GM19455 (cell line): Measurements from ENCODE around the gene ADAMTS7.
"Not testable (repeated sequence)": the region's sequence is repeated elsewhere in the genome, so short reads cannot be mapped to it uniquely, and the experiment has no call there.

ENCODE experiments used
- ATAC-seq: cut with Tn5 transposase; IDR thresholded peaks from one replicate; pipeline ENCODE4 v1.9.1; 2021; ENCODE audit not compliant: unreplicated experiment

ADAMTS7 gene

DNA sequence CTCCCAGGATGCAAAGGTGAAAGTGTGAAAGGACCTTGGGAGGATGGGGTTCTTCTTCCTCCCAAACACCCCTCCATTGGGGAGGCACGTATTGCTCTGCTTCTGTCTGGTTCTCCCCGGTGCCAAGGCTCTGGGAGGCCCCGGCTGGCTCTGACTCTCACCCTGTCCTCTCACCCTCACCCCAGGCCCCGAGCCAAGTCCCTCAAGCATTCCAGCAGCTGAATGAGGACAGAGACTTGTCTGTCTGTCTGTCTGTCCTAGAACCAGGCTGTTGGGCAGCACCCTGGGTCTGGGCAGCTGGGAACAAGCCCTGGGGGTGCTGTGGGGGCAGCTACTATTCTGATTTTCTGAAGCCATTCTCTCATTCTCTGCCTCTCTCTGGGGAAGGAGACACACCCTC lies 29.9 kb downstream of the ADAMTS7 start:
- ATAC-seq: not testable (repeated sequence)

DNA sequence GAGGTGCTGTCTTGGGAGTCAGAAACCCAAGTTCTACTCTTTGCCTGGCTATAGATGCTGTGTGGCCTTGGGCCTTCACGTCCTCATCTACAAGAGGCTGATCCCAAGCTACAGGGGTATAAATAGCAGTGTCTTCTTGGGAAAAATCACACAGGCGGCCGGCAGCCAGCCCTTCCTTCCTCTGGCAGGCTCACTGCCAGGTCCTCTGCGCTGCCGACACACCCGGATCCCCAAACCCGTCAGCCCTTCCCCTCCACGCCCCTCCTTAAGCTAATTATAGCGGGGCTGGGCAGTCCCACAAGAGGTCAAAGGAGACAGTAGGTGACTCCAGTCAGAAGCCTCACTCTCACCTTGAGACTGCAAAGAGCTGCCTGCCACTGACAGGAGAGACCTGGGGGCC lies 31.3 kb downstream of the ADAMTS7 start:
- not testable (repeated sequence) for ATAC-seq

DNA sequence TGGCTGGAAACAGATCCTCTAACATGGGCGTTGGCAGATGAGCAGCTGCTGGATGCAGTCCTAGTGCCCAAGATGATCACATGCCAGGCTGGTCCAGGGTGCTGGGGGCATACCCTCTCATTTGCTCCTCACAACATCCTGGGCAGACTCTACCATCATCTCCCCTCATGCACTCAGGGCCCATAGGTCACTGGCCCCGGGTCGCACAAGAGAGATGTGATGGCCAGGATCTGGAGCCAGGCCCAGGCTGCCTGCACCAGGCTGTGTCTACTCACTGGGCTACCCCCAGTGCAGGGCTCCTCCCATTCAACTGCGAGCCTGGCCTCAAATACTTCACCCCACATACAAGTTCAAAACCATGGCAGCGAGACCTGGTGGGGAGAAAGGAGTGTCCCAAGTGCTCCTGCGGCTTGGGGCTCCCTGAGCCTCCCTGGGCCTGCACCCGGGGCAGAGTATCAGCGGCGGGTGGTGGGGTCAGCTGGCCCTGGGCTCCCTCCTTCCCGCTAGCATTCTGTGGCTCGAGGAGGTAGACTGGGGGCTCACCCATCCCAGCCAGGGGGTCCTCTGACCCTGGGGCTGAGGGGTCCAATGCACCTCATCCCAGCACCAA lies 32.0 kb downstream of the ADAMTS7 start:
- ATAC-seq: not testable (repeated sequence)

DNA sequence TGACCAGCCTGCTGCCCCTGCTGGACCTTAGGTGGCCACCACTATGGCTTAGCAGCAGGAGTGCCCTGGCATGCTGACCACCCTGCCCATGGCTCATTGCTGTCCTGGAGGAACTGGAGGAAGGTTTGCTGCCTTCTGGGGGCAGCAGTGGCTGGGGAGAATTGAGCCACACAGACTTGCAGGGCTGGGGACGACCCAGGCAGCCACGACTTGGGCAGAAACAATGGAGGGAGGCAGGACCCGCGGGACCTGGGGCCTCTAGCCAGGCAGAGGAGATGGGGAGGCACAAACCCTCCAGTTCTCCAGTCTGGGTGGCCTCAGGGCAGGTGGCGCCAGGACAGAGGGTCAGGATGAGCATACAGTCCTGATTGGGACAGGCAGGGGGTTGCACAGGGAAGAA lies 32.8 kb downstream of the ADAMTS7 start:
- no peak for ATAC-seq

DNA sequence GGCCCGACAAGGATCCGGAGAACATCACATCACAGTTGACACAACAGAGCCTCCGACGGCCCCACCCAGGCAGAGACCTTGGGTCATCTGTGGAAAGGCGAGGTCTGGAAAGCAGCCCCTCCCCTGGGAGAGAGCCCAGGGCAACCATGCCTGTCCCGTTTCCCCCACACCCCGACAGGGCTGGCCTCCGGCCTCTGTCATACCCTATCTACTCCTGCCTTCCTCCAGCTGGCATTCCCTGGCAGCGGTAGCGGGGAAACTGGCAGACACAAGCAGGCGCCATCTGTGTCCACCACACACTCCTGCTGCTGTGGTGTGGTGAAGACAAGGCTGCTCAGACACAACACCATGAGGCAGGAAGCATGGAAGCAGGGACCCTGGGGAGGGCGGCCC lies 33.3 kb downstream of the ADAMTS7 start:
- ATAC-seq: not testable (repeated sequence)

DNA sequence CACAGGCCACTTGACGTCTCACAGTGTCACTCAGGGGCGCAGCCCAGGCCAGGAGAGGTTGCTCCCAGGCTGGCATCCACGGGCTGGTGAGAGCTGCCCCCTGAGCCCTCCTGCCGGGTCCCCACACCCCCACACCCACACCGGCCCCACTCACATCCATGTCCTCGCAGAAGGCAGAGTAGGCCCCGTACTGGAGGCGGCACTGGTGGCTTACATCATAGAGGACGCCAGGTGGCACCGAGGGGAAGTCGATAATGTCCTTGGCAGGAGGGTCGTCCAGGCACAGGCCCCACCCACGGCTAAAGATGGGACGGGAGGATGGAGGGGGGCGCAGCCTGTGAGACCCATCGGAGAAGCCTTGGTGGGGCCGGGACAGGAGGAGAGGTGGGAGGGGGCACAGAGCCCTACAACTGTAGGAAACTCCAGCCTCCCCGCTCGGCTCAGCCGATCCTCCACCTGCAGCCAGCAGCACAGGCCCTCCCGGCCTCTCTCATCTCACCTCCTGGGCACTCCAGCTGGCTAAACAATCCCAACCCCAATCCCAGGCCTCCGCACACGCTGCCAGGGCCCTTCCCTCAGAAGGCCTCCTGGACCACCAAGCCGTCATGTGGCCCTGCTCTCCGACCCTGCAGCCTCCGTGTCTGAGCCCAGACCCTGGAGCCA lies 33.8 kb downstream of the ADAMTS7 start:
- not testable (repeated sequence) for ATAC-seq

DNA sequence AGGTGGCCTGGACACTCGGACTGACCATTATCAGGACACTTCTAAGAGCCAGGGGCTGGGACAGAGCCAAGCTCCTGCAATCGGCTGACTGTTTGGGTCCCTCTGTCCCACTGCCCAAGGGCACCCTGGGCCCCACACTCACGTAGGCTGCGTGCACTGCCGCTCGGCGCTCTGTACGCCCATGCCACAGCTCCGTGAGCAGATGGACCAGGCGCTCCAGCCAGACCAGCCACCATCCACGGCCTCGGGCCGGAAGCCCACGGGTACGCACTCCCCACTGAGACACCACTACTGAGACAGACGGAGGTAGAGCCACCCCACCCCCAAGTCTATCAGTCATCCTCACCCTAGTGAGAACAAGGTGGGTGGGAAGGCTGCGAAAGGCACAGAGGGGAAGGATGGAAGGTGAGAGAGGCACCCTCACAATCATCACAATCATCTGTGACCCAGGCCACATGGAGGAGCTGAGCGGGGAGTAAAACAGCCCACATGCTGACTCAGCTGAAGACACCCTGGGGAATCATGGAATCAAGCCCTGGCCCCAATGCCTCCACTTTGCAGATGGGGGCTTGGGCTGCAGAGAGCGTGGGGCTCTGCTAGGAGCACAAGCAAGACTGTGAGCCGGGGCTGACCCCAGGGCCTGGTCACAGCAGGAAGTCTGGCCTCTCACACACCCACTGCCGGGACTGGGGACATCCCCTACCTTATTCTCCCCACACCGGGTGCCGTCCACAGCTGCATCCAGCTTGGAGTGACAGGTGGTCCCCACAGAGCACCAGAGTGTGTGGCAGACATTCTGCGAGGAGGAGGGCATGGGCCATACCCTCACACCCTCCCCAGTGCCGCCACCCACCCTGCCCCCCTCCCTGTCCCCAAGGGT lies 35.0 kb downstream of the ADAMTS7 start:
- not testable (repeated sequence) for ATAC-seq

DNA sequence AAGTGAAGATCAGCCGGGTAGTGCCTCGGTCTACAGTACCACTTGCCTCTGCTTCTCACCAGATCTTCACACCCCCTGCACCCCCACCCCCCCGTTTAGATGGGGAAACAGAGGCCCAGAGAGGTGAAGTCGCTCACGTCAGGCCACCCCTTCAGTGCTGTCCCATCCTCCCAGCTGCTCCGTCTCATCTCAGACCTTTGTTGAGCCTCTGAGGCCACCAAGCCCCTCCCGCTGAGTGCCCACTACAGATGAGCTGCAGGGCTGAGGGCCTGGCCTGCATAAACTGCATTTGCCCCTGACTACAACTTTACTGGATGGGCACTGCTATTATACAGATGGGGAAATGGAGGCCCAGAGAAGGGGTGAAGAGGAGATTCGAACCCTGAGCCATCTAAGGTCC lies 35.8 kb downstream of the ADAMTS7 start:
- no peak for ATAC-seq

DNA sequence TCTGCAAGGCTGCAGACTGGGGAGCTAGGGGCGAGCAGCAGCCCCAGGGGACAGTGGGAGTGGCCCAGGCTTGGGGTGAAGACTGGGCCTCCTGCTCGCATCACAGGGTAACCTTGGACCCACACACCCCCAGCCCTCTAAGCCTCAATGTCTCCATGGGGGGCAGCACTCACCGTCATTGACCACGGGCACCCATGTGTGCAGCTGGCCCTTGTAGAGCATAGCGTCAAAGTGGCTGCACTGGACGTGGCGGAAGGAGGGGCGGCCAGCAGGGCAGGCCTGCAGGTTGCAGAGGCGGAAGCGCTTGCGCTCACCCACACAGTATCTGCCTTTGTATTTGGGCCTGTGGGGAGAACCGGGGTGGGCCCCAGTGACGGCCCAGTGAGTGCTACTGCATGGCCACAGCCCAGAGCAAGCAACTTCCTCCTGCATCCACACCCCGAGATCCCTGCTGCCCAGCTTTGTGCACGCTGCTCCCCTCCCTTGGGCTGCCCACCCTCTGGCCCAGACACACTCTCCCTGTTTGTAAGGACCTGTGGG lies 36.7 kb downstream of the ADAMTS7 start:
- ATAC-seq: not testable (repeated sequence)

DNA sequence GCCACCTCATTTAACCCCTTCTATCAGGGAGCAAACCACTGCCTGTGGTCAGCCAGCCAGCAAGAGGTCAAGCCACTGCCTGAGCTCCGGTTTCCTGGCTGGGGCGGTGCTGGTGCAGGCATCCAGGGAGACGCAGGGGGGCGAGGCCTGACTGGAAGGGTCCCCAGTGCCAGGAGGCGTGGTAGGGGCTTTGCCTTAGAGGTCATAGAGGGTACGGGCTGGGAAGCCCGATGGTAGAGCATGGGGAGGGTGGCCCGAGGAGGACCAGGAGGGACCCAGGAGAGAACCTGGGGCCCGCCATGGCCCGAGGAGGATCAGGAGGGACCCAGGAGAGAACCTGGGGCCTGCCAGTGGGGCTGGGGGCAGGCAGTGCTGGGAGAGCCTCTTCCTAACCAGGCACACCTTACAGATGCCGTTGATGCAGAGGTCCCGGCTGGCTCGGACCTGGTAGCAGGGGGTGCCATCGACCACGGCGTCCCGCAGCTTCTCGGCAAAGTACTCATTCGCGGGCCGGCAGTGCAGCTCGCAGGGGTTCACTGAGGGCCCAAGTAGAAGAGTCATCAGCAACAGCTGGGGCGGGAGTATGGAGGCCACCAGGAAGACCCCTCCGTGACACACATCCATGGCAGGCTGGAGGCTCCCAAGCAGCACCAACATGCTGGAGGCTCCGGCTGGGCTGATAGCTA lies 37.4 kb downstream of the ADAMTS7 start:
- ATAC-seq: not testable (repeated sequence)

DNA sequence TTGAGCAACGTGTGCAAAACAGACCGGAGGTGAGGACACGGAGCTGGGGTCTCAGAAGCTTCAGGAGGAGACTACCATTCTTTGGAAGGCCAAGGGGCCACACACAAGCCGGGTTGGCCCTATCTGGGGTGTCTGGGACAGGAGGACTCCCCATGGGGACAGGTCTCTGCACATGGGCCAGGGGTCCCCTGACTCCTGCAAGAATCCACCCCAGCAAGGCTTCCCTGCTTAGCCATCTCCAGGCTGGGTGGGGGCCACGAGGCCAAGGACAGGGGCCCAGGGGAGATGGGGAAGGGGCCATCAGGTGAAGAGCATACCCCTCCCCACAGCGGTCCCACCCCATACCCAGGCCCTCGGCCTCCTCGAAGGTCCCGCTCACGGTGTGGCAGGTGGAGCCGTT lies 38.5 kb downstream of the ADAMTS7 start:
- no peak for ATAC-seq

DNA sequence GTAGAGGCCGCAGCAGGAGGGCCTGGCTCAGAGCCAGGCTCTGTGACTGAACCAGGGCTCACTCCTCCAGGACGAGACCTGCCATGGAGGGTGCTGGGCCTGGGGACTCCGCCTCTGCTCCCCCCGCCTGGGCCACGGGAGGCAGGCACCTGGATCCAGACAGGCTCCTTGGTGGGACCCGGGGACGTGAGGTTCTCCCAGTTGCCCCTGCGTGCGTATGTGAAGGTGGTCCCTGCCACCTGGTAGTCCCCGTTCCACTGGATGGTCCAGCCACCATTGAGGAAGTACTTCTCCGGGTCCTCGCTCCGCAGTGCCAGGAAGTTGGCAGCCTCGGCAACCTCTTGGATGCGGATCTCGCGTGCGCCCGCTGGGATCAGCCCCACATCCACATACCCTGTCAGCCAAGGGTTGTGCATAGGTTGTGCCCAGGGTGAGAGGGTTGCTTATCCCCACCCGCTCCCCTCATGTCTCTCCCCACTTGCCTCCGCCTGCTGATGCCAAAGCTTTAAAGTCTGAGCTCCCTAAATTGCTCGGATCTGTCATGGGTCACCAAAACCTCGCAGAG lies 39.7 kb downstream of the ADAMTS7 start:
- not testable (repeated sequence) for ATAC-seq

DNA sequence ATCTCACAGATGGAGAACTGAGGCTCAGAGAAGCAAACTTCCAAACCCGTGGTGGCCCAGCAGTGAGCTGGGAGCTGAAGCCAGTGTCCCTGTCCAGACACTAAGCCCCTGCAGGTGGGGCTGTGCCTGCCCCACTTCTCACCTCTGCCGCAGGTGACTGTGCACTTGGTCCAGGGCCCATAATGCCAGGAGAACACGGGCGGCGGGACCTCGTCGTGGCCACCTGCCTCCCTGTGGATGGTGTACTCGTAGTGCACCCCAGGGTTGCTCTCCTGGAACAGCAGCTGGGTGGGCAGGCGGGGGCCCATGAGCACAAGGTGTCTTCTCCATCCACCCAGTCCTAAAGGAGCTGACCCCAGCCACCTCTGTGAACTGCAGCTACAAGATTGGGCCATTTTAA lies 40.2 kb downstream of the ADAMTS7 start:
- ATAC-seq: not testable (repeated sequence)

DNA sequence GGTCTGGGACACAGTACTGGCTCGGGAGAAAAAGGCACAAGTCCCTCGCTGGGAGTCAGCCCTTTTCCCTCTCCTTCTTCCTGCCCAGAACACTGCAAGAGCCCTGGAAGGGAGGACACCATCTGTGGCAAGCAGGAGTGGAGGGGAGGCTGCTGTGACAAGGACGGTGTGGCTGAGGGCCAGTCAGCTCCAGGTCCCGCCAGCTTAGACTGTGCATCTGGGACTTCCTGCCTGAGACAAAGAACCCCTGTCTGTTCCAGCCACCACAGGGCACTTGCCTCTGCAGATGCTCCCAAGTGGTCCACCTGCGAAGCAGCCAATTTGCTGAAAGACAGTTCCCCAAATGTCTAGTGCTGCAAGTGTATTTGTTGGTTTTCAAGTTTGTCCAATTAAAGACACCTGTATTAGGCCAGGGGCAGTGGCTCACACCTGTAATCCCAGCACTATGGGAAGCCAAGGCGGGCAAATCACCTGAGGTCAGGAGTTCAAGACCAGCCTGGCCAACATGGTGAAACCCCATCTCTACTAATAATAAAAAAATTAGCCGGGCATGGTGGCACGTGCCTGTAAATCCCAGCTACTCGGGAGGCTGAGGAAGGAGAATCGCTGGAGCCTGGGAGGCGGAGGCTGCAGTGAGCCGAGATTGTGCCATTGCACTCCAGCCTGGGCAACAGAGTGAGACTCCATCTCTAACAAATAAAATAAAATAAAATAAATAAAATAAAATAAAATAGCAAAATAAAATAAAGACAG lies 41.6 kb downstream of the ADAMTS7 start:
- not testable (repeated sequence) for ATAC-seq

DNA sequence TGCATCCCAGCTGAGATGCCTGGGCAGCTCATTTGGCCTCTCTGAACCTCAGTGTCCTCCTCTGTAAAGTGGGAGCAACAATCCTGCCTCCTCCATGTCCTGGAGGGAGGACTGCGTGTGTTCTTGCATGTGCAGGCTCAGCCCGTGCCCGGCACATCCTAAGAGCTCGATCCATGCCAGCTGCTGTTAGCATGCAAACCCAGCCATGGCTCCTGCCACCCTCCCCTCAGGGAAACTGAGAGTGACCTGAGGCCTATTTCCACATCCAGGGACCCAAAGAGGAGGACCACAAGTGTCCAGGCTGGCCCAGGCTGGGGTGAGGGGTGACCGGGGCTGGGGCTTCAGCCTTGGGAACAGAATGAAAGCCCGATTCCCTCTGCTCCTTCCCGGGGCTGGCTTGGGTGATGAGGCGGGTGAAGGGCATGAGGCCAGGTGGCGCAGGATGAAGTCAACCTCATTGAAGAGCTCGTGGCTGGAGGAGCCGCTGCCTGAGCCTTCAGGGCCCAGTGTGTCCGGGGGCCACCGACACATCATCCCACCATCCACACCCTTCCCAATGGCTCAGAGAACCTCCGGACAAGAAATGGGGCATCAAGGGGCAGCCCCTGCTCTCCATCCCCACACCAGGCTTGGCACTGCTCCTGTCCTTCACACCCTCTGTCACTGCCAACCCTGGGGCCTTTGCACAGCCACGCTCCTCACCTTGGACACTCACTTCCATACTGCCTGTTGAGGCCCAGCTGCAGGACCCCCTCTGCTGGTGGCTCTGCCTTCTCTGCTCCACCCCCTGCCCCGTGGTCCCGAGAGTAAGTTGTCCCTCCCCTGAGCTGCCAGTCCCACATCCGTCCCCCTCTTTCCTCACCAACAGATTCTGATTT lies 42.5 kb downstream of the ADAMTS7 start:
- no peak for ATAC-seq

DNA sequence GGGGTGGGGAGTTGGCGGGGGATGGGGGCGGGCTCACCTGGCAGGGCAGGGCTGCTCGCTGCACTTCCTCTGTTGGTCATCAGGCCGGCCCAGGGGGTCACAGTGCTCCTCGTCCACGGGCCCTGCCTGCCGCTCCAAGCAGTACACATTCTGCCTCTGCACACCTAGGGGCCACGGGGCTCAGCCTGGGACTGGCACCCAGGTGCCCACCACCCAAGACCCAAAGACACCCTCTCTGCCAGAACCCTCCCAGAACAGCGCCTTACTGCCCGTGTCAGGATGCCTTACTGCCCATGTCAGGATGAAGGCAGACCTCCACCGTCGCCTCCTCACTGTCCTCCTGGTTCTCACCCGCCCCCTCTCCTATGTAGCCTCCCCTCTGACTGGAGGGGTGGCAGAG lies 43.2 kb downstream of the ADAMTS7 start:
- no peak for ATAC-seq

DNA sequence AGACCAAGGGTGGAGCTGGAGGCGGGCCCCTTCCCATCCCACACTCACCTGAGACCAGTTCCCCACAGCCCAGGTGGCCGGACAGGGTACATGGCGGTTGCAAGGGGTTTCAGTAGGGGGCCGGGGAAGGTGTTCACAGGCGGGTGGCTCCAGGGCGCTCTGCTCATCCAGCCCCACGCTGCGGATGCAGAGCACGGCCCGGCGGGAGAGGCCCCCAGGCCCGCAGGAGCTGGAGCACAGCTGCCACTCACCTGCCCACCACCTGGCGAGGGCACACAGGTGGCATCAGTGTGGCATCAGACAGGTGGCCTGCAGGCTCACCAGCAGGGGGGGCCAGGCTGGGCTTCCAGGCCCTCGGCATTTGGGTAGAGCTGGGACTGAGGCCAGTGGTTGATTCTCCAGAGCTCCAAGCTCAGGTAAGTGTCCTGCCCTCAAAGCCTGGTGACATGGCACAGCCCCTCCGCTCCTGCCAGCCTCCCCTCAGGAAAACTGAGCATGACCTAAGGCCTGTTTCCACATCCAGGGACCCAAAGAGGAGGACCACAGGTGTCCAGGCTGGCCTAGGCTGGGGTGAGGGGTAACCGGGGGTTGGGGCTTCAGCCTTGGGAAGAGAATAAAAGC lies 43.8 kb downstream of the ADAMTS7 start:
- no peak for ATAC-seq

DNA sequence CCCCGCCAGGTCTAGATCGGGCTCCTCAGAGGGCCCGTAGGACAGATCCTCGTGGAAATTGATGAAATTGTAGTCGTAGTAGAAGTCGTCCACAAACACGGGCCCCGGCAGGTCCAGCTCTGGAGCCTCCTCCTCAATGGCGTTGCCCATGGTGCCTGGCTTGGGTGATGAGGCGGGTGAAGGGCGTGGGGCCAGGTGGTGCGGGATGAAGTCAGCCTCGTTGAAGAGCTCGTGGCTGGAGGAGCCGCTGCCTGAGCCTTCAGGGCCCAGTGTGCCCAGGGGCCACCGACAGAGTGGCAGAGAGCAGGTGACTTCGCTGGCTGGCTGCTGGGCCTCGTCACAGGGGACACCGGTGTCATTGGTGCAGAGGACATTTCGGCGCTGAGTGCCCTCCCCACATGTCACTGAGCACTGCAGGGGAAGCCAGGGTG lies 44.6 kb downstream of the ADAMTS7 start:
- ATAC-seq: not testable (repeated sequence)
